ENCODE measurements around the gene PRELID3B. TPM values are rescaled to one million over a fixed set of nuclear protein-coding genes. Genes with fewer than 3 reads are reported as not detected.

PRELID3B gene
- total and polyA plus RNA-seq, 2 of the 13 experiments (the other 11 are each of a cell fraction or from before 2014, with no cell fraction given), result 23.3 to 42.6 TPM

GRCh38 chr20:58991715-58992114 lies 50.9 kb downstream of the PRELID3B start (continued):
- TF ChIP-seq AHDC1 (CRISPR knock-in tag; IDR thresholded peaks at IDR 0.05; ENCODE audit: borderline replicate concordance) (no peak), SOX13 (IDR thresholded peaks at IDR 0.05) (peak; percentile 24; the same call in 1 of the 2 replicates), SOX13 (CRISPR knock-in tag; conservative IDR thresholded peaks at IDR 0.05 in 1 of 2, IDR thresholded peaks at IDR 0.05 in 1 of 2) (peak in 1 of 2 experiments; percentile 81; a peak in 2 of 4 replicates), ZNF331 (CRISPR knock-in tag; IDR thresholded peaks at IDR 0.05) (peak; percentile 33; the same call in 1 of the 2 replicates), FOXA3 (CRISPR knock-in tag; IDR thresholded peaks at IDR 0.05) (peak; percentile 34; the same call in 1 of the 2 replicates), ZNF33B (CRISPR knock-in tag; IDR thresholded peaks at IDR 0.05) (no peak), XRCC5 (optimal IDR thresholded peaks at IDR 0.05; ENCODE audit: low read length) (peak; percentile 39), ZNF414 (CRISPR knock-in tag; IDR thresholded peaks at IDR 0.05) (0 out of 2 replicates have a peak, but pooled peaks have one; percentile 34), ZBTB21 (CRISPR knock-in tag; IDR thresholded peaks at IDR 0.05) (peak; percentile 82), PATZ1 (CRISPR knock-in tag; IDR thresholded peaks at IDR 0.05) (0 out of 2 replicates have a peak, but pooled peaks have one; percentile 11), HDAC1 (CRISPR knock-in tag; IDR thresholded peaks at IDR 0.05) (no peak), LCORL (IDR thresholded peaks at IDR 0.05) (no peak), LCORL (CRISPR knock-in tag; IDR thresholded peaks at IDR 0.05) (0 out of 2 replicates have a peak, but pooled peaks have one; percentile 26), ZNF292 (CRISPR knock-in tag; IDR thresholded peaks at IDR 0.05; ENCODE audit: borderline replicate concordance, low read depth) (0 out of 2 replicates have a peak, but pooled peaks have one; percentile 19), GATAD2A (CRISPR knock-in tag; IDR thresholded peaks at IDR 0.05) (peak; percentile 64), HDAC2 (CRISPR knock-in tag; IDR thresholded peaks at IDR 0.05) (0 out of 2 replicates have a peak, but pooled peaks have one; percentile 14), ZNF709 (CRISPR knock-in tag; IDR thresholded peaks at IDR 0.05) (0 out of 2 replicates have a peak, but pooled peaks have one; percentile 39), EP300 (IDR thresholded peaks at IDR 0.05; ENCODE audit: low read depth in 2 of 2, low read length in 2 of 2) (peak in 1 of 2 experiments; percentile 31; a peak in 1 of 4 replicates), EP300 (CRISPR knock-in tag; IDR thresholded peaks at IDR 0.05; ENCODE audit: borderline replicate concordance) (no peak), PHB2 (IDR thresholded peaks at IDR 0.05; ENCODE audit: partially characterized antibody) (no peak)

Measured in HepG2 (cell line).